ENCODE measurements around the gene FLOT1. TPM values are rescaled to one million over a fixed set of nuclear protein-coding genes. Genes with fewer than 3 reads are reported as not detected.

Gene FLOT1
- total and polyA plus RNA-seq, 2 of the 13 experiments (the other 11 are each of a cell fraction or from before 2014, with no cell fraction given), result 82.3 to 130 TPM

GRCh38 chr6:30678964-30679726, 63.3 kb downstream of the FLOT1 start (continued):
- peak; percentile 91 for TF ChIP-seq MIXL1 (CRISPR knock-in tag; IDR thresholded peaks at IDR 0.05)
- TF ChIP-seq, protein P1, sequence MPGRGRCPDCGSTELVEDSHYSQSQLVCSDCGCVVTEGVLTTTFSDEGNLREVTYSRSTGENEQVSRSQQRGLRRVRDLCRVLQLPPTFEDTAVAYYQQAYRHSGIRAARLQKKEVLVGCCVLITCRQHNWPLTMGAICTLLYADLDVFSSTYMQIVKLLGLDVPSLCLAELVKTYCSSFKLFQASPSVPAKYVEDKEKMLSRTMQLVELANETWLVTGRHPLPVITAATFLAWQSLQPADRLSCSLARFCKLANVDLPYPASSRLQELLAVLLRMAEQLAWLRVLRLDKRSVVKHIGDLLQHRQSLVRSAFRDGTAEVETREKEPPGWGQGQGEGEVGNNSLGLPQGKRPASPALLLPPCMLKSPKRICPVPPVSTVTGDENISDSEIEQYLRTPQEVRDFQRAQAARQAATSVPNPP (CRISPR knock-in tag; IDR thresholded peaks at IDR 0.05), result peak; percentile 74; the same call in 1 of the 2 replicates
- peak; percentile 90 for TF ChIP-seq ZBTB20 (CRISPR knock-in tag; IDR thresholded peaks at IDR 0.05; ENCODE audit: borderline replicate concordance, low read depth)
- no peak for TF ChIP-seq MLXIP (CRISPR knock-in tag; IDR thresholded peaks at IDR 0.05; ENCODE audit: borderline replicate concordance)
- TF ChIP-seq GPBP1L1 (CRISPR knock-in tag; IDR thresholded peaks at IDR 0.05), result no peak
- TF ChIP-seq ZFYVE20 (CRISPR knock-in tag; IDR thresholded peaks at IDR 0.05; ENCODE audit: borderline replicate concordance, low read depth), result no peak
- no peak for TF ChIP-seq ZNF33B (CRISPR knock-in tag; IDR thresholded peaks at IDR 0.05)
- TF ChIP-seq BRCA1 (CRISPR knock-in tag; IDR thresholded peaks at IDR 0.05), result no peak
- TF ChIP-seq FOXP4 (CRISPR knock-in tag; IDR thresholded peaks at IDR 0.05), result 0 out of 2 replicates have a peak, but pooled peaks have one; percentile 24
- peak; percentile 79; the same call in 1 of the 2 replicates for TF ChIP-seq IRX3 (CRISPR knock-in tag; IDR thresholded peaks at IDR 0.05; ENCODE audit: borderline replicate concordance, low read depth)
- TF ChIP-seq ZBTB3 (CRISPR knock-in tag; IDR thresholded peaks at IDR 0.05; ENCODE audit: borderline replicate concordance, low read depth), result 0 out of 2 replicates have a peak, but pooled peaks have one; percentile 29
- TF ChIP-seq SSRP1 (CRISPR knock-in tag; IDR thresholded peaks at IDR 0.05), result peak; percentile 96
- peak; percentile 48; the same call in 1 of the 2 replicates for TF ChIP-seq BCL6 (CRISPR knock-in tag; IDR thresholded peaks at IDR 0.05)
- TF ChIP-seq, protein P2, sequence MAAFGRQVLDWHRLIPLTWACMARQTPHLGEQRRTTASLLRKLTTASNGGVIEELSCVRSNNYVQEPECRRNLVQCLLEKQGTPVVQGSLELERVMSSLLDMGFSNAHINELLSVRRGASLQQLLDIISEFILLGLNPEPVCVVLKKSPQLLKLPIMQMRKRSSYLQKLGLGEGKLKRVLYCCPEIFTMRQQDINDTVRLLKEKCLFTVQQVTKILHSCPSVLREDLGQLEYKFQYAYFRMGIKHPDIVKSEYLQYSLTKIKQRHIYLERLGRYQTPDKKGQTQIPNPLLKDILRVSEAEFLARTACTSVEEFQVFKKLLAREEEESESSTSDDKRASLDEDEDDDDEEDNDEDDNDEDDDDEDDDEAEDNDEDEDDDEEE (CRISPR knock-in tag; IDR thresholded peaks at IDR 0.05), result no peak
- no peak for TF ChIP-seq RNF2 (conservative IDR thresholded peaks at IDR 0.05; ENCODE audit: low read depth)
- no peak for TF ChIP-seq ZNF543 (CRISPR knock-in tag; IDR thresholded peaks at IDR 0.05)
- no peak for TF ChIP-seq PHF20 (CRISPR knock-in tag; IDR thresholded peaks at IDR 0.05)
- peak; percentile 92 for TF ChIP-seq KDM2A (CRISPR knock-in tag; IDR thresholded peaks at IDR 0.05; ENCODE audit: borderline replicate concordance, low read depth)
- no peak for TF ChIP-seq STAT5B (CRISPR knock-in tag; IDR thresholded peaks at IDR 0.05)
- no peak for TF ChIP-seq ZNF10 (CRISPR knock-in tag; IDR thresholded peaks at IDR 0.05; ENCODE audit: borderline replicate concordance, low read depth)
- peak; percentile 78 for TF ChIP-seq ZNF883 (CRISPR knock-in tag; IDR thresholded peaks at IDR 0.05; ENCODE audit: not compliant biosample characterization)
